Measurements from ENCODE around the gene SBNO2. TPM values are rescaled to one million over a fixed set of nuclear protein-coding genes. Genes with fewer than 3 reads are reported as not detected.

The SBNO2 gene
- total RNA-seq, 1 donor from 2014 or later, result 91.6 TPM

DNA sequence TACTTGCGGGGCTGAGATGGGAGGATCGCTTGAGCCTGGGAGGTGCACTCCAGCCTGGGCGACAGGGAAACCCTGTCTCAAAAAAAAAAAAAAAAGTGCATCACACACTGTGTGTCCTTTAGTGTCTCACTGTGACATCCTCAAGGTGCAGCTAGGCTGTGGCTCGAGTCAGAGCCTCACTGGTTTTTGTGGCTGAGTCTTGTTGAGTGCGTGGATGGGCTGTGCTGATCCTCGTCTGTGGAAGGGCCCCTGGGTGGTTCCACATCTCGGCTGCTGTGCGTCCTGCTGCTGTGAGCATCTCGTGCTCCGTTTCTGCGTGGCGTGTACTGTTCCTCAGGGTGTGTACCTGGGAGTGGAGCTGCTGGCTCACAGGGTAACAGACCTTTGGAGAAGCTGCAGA is 42.7 kb upstream of the SBNO2 start:
- TF ChIP-seq, protein P1, sequence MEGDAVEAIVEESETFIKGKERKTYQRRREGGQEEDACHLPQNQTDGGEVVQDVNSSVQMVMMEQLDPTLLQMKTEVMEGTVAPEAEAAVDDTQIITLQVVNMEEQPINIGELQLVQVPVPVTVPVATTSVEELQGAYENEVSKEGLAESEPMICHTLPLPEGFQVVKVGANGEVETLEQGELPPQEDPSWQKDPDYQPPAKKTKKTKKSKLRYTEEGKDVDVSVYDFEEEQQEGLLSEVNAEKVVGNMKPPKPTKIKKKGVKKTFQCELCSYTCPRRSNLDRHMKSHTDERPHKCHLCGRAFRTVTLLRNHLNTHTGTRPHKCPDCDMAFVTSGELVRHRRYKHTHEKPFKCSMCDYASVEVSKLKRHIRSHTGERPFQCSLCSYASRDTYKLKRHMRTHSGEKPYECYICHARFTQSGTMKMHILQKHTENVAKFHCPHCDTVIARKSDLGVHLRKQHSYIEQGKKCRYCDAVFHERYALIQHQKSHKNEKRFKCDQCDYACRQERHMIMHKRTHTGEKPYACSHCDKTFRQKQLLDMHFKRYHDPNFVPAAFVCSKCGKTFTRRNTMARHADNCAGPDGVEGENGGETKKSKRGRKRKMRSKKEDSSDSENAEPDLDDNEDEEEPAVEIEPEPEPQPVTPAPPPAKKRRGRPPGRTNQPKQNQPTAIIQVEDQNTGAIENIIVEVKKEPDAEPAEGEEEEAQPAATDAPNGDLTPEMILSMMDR (IDR thresholded peaks at IDR 0.05), result no peak
- H3K4me1 ChIP-seq, result peaks cover 53% of the 10 kb centered on the region
- peak overlapping the region; percentile 83 for H3K27ac ChIP-seq
- peaks cover 24% of the 10 kb centered on the region for H3K36me3 ChIP-seq
- DNase-seq (no peak), ATAC-seq (no peak)
- H3K4me3 ChIP-seq, result no peak overlapping the region
- no peaks in the 10 kb centered on the region for H3K27me3 ChIP-seq (ENCODE audit: low read depth)
- no peaks in the 10 kb centered on the region for H3K9me3 ChIP-seq
- intact Hi-C loops (cut with DNase I), result no loop called here

DNA sequence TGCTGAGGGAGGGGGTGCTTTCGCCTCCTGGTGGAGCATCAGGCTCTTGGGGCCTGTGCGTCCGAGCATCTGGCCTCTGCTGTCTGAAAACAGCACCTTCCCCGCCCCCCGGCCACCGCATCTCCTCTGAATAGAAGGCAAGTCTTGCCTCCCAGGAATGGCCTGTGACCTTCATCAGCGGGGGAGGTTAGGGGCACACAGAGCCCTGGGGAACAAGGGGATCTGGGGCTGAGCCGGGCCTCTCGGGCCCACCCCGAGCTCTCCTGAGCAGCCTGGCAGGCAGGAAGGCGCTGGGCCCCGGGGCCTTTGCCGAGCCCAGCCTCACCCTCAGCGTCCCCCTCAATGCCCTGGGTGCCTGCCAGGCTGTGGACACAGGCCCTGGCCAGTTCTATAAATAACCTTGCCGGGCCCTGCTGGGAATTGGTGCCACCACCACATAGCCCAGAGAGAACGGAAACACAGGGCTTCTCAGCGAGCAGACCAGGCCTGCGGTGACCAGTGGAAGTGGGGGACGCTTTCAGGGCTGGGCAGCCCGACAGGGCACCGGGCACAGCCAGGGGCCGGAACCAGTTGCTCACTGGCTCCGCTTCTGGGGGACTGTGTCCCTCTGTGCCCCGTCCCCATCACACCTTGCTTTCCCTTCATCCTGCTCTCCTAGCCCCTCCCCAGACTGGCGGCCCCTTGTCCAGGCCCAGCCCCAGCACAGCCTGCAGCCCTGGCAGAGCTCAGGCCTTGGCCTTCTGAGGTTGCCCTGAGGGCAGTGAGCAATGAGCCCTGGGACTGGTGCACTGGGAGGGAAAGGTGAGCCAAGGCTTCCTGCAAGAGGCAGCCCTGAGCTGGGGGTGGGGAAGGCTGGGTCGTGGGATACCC is 41.0 kb upstream of the SBNO2 start:
- Histone ChIP-seq H3K27ac (peak overlapping the region; percentile 83), H3K4me1 (peaks cover 64% of the 10 kb centered on the region), H3K36me3 (peaks cover 12% of the 10 kb centered on the region), H3K9me3 (no peaks in the 10 kb centered on the region), H3K4me3 (peak overlapping the region; percentile 7), H3K27me3 (ENCODE audit: low read depth) (no peaks in the 10 kb centered on the region)
- ATAC-seq (peak; percentile 68 to 71), DNase-seq (peak; percentile 73)
- TF ChIP-seq, protein P1 (IDR thresholded peaks at IDR 0.05), result no peak
- intact Hi-C loops (cut with DNase I), result no loop called here

DNA sequence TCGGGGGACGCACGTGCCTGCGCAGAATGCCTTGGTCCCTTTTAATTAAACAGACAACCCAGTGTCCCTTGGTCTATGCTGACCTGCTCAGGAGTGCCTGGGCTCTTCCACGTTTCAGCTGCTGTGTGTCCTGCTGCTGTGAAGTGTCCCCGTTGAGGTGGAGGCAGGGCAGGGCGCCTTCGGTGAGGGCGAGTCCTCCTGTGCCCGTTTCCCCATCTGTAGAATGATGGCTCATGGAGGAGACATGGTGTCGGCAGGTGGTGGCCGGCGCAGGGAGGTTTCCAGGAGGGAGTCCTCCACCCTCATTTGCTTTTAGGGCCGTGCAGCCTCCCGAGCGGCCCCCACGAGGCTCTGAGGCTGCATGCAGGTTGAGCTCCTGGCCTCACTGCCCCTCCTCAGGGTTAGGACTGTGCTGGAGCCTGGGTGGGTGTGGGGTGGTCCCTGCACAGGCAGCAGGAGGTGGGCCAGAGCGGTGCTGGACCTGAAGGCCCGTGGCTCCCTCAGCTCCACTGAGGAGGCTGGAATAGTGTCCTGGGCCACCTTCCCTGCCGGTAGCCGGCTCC is 40.3 kb upstream of the SBNO2 start:
- H3K4me3 ChIP-seq, result peak overlapping the region; percentile 21
- ATAC-seq (peak in 1 of 2 donors; percentile 1), DNase-seq (no peak)
- H3K36me3 ChIP-seq, result peaks cover 14% of the 10 kb centered on the region
- H3K9me3 ChIP-seq, result no peaks in the 10 kb centered on the region
- intact Hi-C loops (cut with DNase I), result no loop called here
- H3K27ac ChIP-seq, result peak overlapping the region; percentile 83
- H3K27me3 ChIP-seq (ENCODE audit: low read depth), result no peaks in the 10 kb centered on the region
- H3K4me1 ChIP-seq, result peaks cover 71% of the 10 kb centered on the region
- TF ChIP-seq, protein P1 (IDR thresholded peaks at IDR 0.05), result no peak

DNA sequence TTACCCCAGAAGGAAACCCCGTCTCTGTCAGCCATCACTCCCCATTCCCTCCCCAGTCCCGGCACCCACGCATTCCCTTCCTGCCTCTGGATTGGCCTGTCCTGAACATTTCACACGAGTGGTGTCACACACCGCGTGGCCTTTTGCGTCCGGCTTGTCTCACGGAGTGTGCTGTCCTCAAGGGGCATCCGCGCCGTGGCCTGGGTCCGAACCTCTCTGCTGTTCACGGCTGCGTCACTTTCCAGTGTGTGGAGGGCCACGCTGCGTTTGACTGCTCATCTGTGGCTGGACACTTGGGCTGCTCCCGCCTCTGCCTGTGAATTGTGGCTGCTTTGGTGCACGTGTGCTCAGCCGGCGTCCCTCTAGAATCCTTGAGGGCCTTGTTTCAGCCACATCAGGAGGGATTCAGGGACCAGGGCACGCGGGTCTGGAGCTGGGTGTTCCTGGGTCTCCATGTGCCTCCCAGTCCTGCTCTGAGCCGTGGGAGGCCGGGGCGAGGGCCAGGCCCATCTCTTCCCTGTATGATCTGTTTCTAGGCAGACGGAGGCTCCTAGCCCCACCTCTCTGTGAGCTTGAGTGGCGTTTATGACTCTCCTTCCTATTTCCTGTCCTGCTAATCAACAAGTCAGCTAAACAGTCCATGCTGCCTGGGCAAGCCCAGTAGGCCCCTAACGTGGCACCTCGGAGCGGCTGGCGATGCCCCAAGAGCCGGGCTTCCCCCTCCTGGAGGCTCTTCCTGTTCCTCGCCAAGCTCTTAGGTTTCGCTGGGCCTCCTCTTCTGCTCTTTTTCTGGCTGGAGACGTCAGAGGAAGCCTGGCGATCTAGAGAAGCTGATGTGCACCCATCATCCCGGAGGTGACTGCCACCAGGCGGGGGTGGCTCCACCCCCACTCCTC is 39.6 kb upstream of the SBNO2 start:
- TF ChIP-seq, protein P1 (IDR thresholded peaks at IDR 0.05), result no peak
- intact Hi-C loops (cut with DNase I), result no loop called here
- Histone ChIP-seq H3K4me3 (peak overlapping the region; percentile 21), H3K36me3 (peaks cover 14% of the 10 kb centered on the region), H3K4me1 (peaks cover 78% of the 10 kb centered on the region), H3K9me3 (no peaks in the 10 kb centered on the region), H3K27me3 (ENCODE audit: low read depth) (no peaks in the 10 kb centered on the region), H3K27ac (peak overlapping the region; percentile 83)
- peak; percentile 84 for DNase-seq
- ATAC-seq, result peak; percentile 69 to 82

DNA sequence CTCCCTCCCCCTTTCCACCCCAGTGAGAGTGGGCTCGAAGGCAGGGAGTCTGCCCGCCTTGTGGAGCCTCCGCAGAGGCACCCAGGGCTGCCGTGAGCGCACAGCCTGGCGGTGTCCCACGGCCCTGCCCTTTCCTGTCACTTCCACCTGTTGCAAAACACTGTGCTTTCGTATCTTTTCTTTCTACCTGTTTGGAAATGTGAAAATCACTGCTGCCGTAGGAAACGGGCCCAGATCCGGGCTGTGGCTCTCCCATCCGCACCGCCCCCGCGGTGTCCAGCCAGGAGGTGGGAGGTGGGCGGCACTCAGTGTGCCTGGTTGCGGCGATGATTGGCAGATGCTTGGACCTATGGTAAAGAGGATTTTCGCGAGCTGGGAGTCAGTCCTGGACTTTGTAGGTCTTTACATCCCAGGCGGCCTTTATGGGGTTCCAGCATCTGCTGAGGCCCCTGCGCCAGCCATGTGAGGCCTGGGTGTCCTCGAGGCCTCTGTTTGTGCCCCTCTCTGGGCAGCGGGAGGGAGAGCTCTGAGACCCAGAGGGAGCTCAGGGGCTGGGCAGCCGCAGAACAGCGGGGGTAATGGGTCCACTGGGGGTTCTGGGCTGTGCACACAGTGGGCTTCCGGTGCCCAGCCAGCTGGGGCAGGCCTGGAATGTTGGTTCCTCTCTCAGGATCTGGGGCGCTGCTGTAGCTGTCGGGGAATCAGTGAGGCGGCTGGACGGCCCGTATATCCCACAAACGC is 37.6 kb upstream of the SBNO2 start:
- TF ChIP-seq, protein P1 (IDR thresholded peaks at IDR 0.05), result no peak
- peaks cover 91% of the 10 kb centered on the region for H3K4me1 ChIP-seq
- intact Hi-C loops (cut with DNase I), result no loop called here
- no peak for DNase-seq
- no peak for ATAC-seq
- peaks cover 14% of the 10 kb centered on the region for H3K36me3 ChIP-seq
- H3K4me3 ChIP-seq, result no peak overlapping the region
- no peaks in the 10 kb centered on the region for H3K27me3 ChIP-seq (ENCODE audit: low read depth)
- H3K27ac ChIP-seq, result no peak overlapping the region
- H3K9me3 ChIP-seq, result no peaks in the 10 kb centered on the region
